ENCODE measurements around the gene TARS2.

Gene TARS2

DNA sequence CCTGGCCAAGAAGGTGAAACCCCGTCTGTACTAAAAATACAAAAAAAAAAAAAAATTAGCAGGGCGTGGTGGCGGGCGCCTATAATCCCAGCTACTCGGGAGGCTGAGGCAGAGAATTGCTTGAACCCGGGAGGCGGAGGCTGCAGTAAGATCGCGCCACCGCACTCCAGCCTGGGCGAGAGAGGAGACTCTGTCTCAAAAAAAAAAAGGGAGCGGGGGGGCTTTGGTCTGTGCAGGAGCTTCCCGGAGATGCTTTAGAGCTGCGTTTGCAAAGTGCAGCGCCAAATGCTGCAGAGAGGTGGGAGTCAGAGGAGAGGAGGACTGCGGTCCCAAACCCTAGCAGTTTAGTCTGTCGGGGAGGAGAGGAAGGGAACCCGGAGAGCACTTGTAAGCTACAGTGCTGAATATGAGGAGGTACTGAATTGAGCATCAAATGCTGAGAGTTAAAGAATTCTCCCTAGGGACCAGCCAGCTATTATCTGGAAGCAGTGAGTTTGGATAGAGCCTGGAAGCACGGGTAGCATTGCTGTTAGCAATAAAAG is 28.9 kb downstream of the TARS2 start:
- Histone ChIP-seq H3K27ac (ENCODE audit: insufficient read depth, low read depth, low read length, poor library complexity, severe bottlenecking) (no peak overlapping the region), H3K36me3 (ENCODE audit: control insufficient read depth, insufficient read depth, low read length) (no peaks in the 10 kb centered on the region), H3K27me3 (ENCODE audit: control insufficient read depth, insufficient read depth, low read length, poor library complexity, severe bottlenecking) (no peaks in the 10 kb centered on the region), H3K4me3 (ENCODE audit: insufficient read depth, low read depth, low read length) (peak overlapping the region; percentile 69), H3K9me3 (ENCODE audit: control insufficient read depth, low read length) (no peaks in the 10 kb centered on the region), H3K4me1 (ENCODE audit: control insufficient read depth, insufficient read depth, low read length) (peaks cover 6% of the 10 kb centered on the region)
- WGBS, 2 experiments, result 44% methylated on average over 19 of the region's 19 CpGs

DNA sequence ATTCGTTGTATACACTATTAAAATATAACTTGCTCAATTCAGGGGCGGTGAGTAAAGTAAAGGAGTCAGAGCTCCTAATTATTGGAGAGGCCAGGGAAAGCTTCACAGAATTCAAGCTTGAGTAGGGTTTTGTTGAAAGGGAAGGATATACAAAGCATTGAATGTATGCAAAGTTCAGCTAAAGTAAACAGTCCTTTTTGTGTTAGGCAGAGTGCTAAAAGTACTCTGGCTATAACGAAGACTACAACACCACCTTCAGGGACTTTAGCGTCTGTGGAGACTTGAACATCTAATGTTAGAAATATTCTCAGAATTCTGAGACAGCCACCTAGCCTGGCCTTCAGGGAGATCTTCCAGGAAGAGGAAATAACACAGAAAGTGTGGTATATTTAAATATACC is 29.4 kb downstream of the TARS2 start:
- H3K4me1 ChIP-seq (ENCODE audit: control insufficient read depth, insufficient read depth, low read length), result peaks cover 6% of the 10 kb centered on the region
- peak overlapping the region; percentile 69 for H3K4me3 ChIP-seq (ENCODE audit: insufficient read depth, low read depth, low read length)
- WGBS, 2 experiments, result 52 to 58% methylated on average over 4 of the region's 4 CpGs

DNA sequence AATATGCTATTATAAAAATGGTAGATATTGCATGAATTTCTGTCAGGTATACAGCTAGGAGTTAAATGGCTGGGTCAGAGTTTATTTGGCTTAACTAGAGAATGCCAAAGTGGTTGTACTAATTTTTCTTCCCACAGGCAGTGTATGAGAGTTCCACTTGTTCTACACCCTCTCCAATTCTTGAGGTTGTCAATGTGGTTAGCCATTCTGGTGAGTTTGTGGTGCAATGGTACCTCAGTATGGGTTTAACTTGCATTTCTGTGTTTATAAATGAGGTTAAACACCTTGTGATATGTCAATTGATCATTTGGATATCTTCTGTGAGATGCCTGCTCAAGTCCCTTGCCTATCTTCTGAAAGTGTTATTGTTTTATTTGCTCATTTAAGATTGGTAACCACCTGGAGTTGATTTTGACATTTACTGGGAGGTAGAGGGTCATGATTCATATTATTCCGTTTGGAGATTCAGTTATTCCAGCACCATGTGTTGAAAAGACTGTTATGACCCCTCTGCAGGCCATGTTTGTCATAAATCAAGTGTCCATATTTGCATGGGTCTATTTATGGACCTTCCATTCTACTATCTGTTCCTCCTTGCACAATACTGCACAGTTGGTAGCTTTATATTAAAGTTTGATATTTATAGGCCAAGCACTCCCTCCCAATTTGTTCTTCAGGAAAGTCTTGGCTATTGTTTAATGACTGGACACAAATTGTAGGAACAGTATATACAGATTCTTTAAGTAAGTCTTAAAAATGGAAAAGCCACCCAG is 34.2 kb downstream of the TARS2 start:
- H3K27ac ChIP-seq (ENCODE audit: insufficient read depth, low read depth, low read length, poor library complexity, severe bottlenecking), result no peak overlapping the region
- no peaks in the 10 kb centered on the region for H3K36me3 ChIP-seq (ENCODE audit: control insufficient read depth, insufficient read depth, low read length)
- 89% methylated on average over 1 of the region's 1 CpG for WGBS, 2 experiments
- no peak overlapping the region for H3K4me3 ChIP-seq (ENCODE audit: insufficient read depth, low read depth, low read length)
- peaks cover 4% of the 10 kb centered on the region for H3K4me1 ChIP-seq (ENCODE audit: control insufficient read depth, insufficient read depth, low read length)
- H3K27me3 ChIP-seq (ENCODE audit: control insufficient read depth, insufficient read depth, low read length, poor library complexity, severe bottlenecking), result no peaks in the 10 kb centered on the region
- no peaks in the 10 kb centered on the region for H3K9me3 ChIP-seq (ENCODE audit: control insufficient read depth, low read length)

More for the DNA sequence above, 29.4 kb downstream of the TARS2 start:
- Histone ChIP-seq H3K36me3 (ENCODE audit: control insufficient read depth, insufficient read depth, low read length) (no peaks in the 10 kb centered on the region), H3K9me3 (ENCODE audit: control insufficient read depth, low read length) (no peaks in the 10 kb centered on the region), H3K27ac (ENCODE audit: insufficient read depth, low read depth, low read length, poor library complexity, severe bottlenecking) (no peak overlapping the region), H3K27me3 (ENCODE audit: control insufficient read depth, insufficient read depth, low read length, poor library complexity, severe bottlenecking) (no peaks in the 10 kb centered on the region)

DNA sequence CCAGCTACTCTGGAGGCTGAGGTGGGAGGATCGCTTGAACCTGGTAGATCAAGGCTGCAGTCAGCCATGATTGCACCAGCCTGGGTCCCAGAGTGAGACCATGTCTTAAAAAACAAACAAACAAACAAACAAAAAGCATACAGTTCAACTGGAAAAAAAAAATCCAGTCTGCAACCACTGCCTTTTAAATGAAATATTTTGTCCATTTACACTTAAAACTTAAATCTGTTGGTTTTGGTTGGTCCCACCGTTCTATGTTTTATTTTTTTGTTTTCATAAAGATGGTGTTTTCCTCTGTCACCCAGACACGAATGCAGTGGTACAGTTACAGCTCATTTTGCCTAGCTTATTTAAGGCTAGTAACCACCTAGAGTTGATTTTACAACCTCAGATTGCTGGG is 38.1 kb downstream of the TARS2 start:
- WGBS, 2 experiments, result 95% methylated on average over 3 of the region's 3 CpGs
- Histone ChIP-seq H3K4me1 (ENCODE audit: control insufficient read depth, insufficient read depth, low read length) (no peaks in the 10 kb centered on the region), H3K27ac (ENCODE audit: insufficient read depth, low read depth, low read length, poor library complexity, severe bottlenecking) (no peak overlapping the region), H3K9me3 (ENCODE audit: control insufficient read depth, low read length) (no peaks in the 10 kb centered on the region), H3K4me3 (ENCODE audit: insufficient read depth, low read depth, low read length) (no peak overlapping the region), H3K27me3 (ENCODE audit: control insufficient read depth, insufficient read depth, low read length, poor library complexity, severe bottlenecking) (no peaks in the 10 kb centered on the region), H3K36me3 (ENCODE audit: control insufficient read depth, insufficient read depth, low read length) (no peaks in the 10 kb centered on the region)

DNA sequence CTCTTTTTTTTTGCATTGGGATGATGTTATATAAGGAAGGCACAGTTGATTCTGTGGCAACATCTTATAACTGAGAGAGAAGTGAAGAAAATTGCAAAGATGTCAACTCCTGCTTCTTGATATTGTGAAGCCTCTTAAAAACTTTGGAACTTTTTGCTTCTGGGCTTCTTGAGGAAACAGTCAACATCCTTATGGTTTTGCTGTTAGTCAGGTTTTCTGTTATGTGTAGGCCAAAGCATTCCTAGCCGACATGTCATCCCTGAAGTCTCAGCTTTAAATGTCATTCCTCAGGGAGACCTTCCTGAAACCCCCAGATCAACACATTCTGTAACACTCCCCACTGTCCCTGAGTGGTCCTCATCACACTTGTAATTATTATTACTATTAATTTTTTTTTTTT is 41.0 kb downstream of the TARS2 start:
- no peaks in the 10 kb centered on the region for H3K4me1 ChIP-seq (ENCODE audit: control insufficient read depth, insufficient read depth, low read length)
- H3K9me3 ChIP-seq (ENCODE audit: control insufficient read depth, low read length), result no peaks in the 10 kb centered on the region
- no peaks in the 10 kb centered on the region for H3K27me3 ChIP-seq (ENCODE audit: control insufficient read depth, insufficient read depth, low read length, poor library complexity, severe bottlenecking)
- 94 to 100% methylated on average over 1 of the region's 1 CpG for WGBS, 2 experiments
- no peak overlapping the region for H3K27ac ChIP-seq (ENCODE audit: insufficient read depth, low read depth, low read length, poor library complexity, severe bottlenecking)
- H3K4me3 ChIP-seq (ENCODE audit: insufficient read depth, low read depth, low read length), result no peak overlapping the region
- no peaks in the 10 kb centered on the region for H3K36me3 ChIP-seq (ENCODE audit: control insufficient read depth, insufficient read depth, low read length)

DNA sequence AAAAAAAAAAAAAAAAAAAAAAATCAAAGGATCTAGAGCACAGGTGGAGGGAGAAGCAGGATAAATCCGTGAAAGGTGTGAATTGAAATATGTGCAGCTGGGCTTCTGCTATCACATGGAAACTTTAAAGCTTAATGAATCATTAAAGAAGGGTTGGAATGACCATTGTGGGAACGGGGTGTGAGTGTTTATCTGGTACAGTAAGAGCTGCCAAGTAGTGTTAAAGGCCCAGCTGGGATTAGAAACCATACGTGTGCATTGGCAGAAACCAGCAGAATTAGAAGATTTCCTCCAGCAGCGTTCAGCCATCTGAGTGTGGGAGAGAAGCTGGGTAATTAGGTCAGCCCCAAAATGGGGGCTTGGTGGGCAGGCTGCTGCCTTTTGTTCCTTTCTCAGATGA is 41.8 kb downstream of the TARS2 start:
- no peaks in the 10 kb centered on the region for H3K36me3 ChIP-seq (ENCODE audit: control insufficient read depth, insufficient read depth, low read length)
- no peaks in the 10 kb centered on the region for H3K4me1 ChIP-seq (ENCODE audit: control insufficient read depth, insufficient read depth, low read length)
- no peak overlapping the region for H3K4me3 ChIP-seq (ENCODE audit: insufficient read depth, low read depth, low read length)
- WGBS, 2 experiments, result 91 to 93% methylated on average over 4 of the region's 4 CpGs
- no peaks in the 10 kb centered on the region for H3K9me3 ChIP-seq (ENCODE audit: control insufficient read depth, low read length)
- H3K27ac ChIP-seq (ENCODE audit: insufficient read depth, low read depth, low read length, poor library complexity, severe bottlenecking), result no peak overlapping the region
- no peaks in the 10 kb centered on the region for H3K27me3 ChIP-seq (ENCODE audit: control insufficient read depth, insufficient read depth, low read length, poor library complexity, severe bottlenecking)

DNA sequence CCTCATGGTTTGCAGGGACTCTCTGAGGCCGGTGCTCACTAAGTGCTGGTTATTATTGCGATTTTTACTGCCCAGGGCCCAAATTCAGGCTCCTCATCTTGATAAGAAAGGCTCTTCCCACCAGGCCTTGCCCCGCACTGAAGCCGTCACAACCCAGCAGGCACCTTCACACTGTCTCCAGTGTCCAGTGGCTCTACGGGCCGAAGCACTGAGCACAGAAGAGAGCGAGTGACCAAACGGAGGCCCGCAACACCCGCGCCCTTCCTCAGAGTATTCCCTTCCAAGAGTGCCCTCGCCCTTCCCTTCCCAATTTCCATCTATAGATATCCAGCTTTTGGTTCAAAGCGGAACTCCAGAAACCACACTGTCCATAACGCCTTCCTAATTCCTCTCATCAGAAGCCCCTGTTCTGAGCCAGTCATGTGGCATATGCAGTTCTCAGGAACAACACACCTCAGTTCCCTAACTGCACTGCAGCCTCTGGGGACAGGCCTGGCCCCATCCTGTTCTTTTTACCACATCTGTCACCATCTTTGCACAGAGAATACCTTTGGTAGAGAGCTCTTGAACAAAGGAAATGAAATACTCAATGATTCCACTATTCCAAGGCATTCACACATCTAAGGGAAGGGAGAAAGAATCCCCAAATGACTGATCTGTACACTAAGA is 43.4 kb downstream of the TARS2 start:
- 95 to 96% methylated on average over 14 of the region's 14 CpGs for WGBS, 2 experiments
- H3K27ac ChIP-seq (ENCODE audit: insufficient read depth, low read depth, low read length, poor library complexity, severe bottlenecking), result no peak overlapping the region
- H3K4me3 ChIP-seq (ENCODE audit: insufficient read depth, low read depth, low read length), result no peak overlapping the region
- peaks cover 4% of the 10 kb centered on the region for H3K4me1 ChIP-seq (ENCODE audit: control insufficient read depth, insufficient read depth, low read length)
- H3K9me3 ChIP-seq (ENCODE audit: control insufficient read depth, low read length), result no peaks in the 10 kb centered on the region
- no peaks in the 10 kb centered on the region for H3K27me3 ChIP-seq (ENCODE audit: control insufficient read depth, insufficient read depth, low read length, poor library complexity, severe bottlenecking)
- no peaks in the 10 kb centered on the region for H3K36me3 ChIP-seq (ENCODE audit: control insufficient read depth, insufficient read depth, low read length)

DNA sequence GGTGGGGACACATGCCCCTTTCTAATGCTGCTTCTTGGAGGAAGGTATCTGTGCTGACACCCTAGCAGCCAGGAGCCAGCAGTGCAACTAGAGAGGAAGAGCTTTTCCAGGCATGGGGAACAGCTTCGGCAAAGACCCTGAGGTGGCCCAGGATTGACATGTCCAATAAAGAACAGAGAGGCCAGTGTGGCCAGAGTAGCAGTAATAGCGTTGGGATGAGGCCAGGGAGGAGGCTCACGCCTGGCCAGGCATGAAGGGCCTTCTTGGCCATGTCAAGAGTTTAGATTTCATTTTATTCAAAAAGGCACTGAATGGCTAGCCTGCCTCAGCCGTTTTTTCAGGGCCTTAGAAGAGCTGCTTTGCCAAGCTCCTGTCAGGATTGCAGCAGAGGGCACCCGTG is 45.6 kb downstream of the TARS2 start:
- WGBS, 2 experiments, result 75 to 76% methylated on average over 5 of the region's 5 CpGs
- H3K27me3 ChIP-seq (ENCODE audit: control insufficient read depth, insufficient read depth, low read length, poor library complexity, severe bottlenecking), result no peaks in the 10 kb centered on the region
- H3K4me1 ChIP-seq (ENCODE audit: control insufficient read depth, insufficient read depth, low read length), result peaks cover 4% of the 10 kb centered on the region
- no peaks in the 10 kb centered on the region for H3K36me3 ChIP-seq (ENCODE audit: control insufficient read depth, insufficient read depth, low read length)
- no peak overlapping the region for H3K4me3 ChIP-seq (ENCODE audit: insufficient read depth, low read depth, low read length)
- H3K27ac ChIP-seq (ENCODE audit: insufficient read depth, low read depth, low read length, poor library complexity, severe bottlenecking), result no peak overlapping the region
- no peaks in the 10 kb centered on the region for H3K9me3 ChIP-seq (ENCODE audit: control insufficient read depth, low read length)

DNA sequence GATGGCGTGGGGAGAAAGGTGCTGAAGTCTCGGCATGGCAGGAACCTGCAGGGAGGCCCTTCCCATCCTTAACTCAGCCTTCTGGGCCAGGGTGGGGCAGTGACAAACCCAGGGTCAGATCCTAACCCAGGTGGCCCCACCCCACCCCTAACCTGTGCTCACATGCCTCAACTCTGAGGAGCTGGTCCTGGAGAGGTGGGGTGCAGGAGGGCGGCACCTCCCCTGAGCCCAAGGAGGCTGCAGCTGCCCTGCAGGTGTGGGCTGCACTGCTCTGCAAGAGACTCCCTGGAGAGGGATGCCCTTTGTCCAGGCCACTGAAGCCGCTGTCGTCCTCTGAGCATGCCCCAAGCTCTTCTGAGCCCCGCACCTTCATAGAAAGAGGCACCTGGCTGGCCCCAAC is 46.8 kb downstream of the TARS2 start:
- H3K36me3 ChIP-seq (ENCODE audit: control insufficient read depth, insufficient read depth, low read length), result no peaks in the 10 kb centered on the region
- 78 to 81% methylated on average over 6 of the region's 6 CpGs for WGBS, 2 experiments
- no peaks in the 10 kb centered on the region for H3K27me3 ChIP-seq (ENCODE audit: control insufficient read depth, insufficient read depth, low read length, poor library complexity, severe bottlenecking)
- no peaks in the 10 kb centered on the region for H3K9me3 ChIP-seq (ENCODE audit: control insufficient read depth, low read length)
- no peak overlapping the region for H3K4me3 ChIP-seq (ENCODE audit: insufficient read depth, low read depth, low read length)
- H3K27ac ChIP-seq (ENCODE audit: insufficient read depth, low read depth, low read length, poor library complexity, severe bottlenecking), result no peak overlapping the region
- peaks cover 4% of the 10 kb centered on the region for H3K4me1 ChIP-seq (ENCODE audit: control insufficient read depth, insufficient read depth, low read length)

DNA sequence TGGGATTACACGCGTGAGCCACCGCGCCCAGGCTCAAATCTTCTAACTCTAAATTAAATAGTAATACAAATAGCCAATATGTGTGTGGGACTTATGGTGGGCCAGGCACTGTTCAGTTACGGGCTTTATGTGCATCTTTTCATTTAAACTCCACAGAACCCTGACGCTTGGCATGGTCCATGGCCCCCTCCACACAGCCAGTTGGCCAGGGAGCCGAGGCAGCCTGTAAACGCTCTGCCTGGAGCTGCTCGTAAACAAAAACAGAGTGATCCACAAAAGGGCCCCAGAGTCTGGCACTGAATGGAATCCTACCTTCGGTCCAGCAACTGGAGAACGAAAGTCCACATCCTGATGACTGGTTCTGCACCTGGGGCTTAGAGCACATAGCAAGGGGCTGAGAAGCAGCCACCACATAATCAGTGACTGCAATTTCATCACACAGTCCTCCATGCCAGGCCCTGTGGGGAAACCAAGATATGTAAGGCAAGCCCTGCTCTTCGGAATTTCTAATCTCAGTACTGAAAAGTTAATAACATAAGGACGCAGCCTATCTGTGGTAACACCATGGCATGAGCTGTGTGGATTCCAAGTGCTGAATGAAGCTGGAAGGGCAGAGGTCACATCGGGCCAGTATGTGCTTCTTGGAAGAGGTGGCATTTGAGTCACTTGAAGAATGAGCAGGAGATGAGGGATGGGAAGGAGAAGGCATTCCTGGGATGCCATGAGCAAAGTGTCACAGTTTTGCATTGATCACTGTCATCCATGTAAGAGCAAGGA is 48.5 kb downstream of the TARS2 start:
- Histone ChIP-seq H3K4me1 (ENCODE audit: control insufficient read depth, insufficient read depth, low read length) (peaks cover 4% of the 10 kb centered on the region), H3K27ac (ENCODE audit: insufficient read depth, low read depth, low read length, poor library complexity, severe bottlenecking) (no peak overlapping the region), H3K27me3 (ENCODE audit: control insufficient read depth, insufficient read depth, low read length, poor library complexity, severe bottlenecking) (no peaks in the 10 kb centered on the region), H3K4me3 (ENCODE audit: insufficient read depth, low read depth, low read length) (no peak overlapping the region), H3K9me3 (ENCODE audit: control insufficient read depth, low read length) (no peaks in the 10 kb centered on the region), H3K36me3 (ENCODE audit: control insufficient read depth, insufficient read depth, low read length) (no peaks in the 10 kb centered on the region)
- 94% methylated on average over 14 of the region's 14 CpGs for WGBS, 2 experiments
